A673 (cell line): Measurements from ENCODE around the gene GNAQ. TPM values are rescaled to one million over a fixed set of nuclear protein-coding genes. Genes with fewer than 3 reads are reported as not detected.

Experiments
- BruUV-seq: library from RNA; stranded (reverse); fragments of 400-500 nt; replicated peaks from 2 replicates; lab custom pipeline; 2021; lab: Mats Ljungman, UMichigan
- CTCF ChIA-PET: fragments of 300-600 bp; sonication (Branson Sonifier 250); formaldehyde crosslinking; loops from one replicate; lab custom pipeline; 2022; ENCODE audit warnings: antibody characterized with exemption; lab: Charles Lee
- POLR2A ChIA-PET: fragments of 300-600 bp; sonication (Branson Sonifier 250); formaldehyde crosslinking; loops from one replicate; lab custom pipeline; 2022; ENCODE audit warnings: antibody characterized with exemption; ENCODE audit not compliant: low non-redundant PET; lab: Charles Lee
- DNase-seq: peaks from one replicate; pipeline ENCODE4 v3.0.0-alpha.2; 2015; ENCODE audit warnings: low spot score
- H3K27ac ChIP-seq: fragments of 200-600 bp; sonication (generic); 2 replicates; pipeline ENCODE4 v1.5.1; 2016; ENCODE audit warnings: mixed run types, low read depth, mild to moderate bottlenecking, mixed read lengths, antibody characterized with exemption, low read length; ENCODE audit not compliant: poor library complexity, severe bottlenecking
- H3K27me3 ChIP-seq: fragments of 200-600 bp; sonication (generic); replicated peaks from 2 replicates; pipeline ENCODE4 v1.6.1; 2017; ENCODE audit warnings: mixed run types, low read depth, mild to moderate bottlenecking, mixed read lengths, antibody characterized with exemption, low read length; ENCODE audit not compliant: insufficient read depth, poor library complexity
- H3K36me3 ChIP-seq: fragments of 200-600 bp; sonication (generic); 2 replicates; pipeline ENCODE4 v1.6.1; 2016; ENCODE audit warnings: mixed run types, mild to moderate bottlenecking, mixed read lengths, antibody characterized with exemption, low read length; ENCODE audit not compliant: insufficient read depth, poor library complexity, severe bottlenecking
- H3K4me1 ChIP-seq: fragments of 200-600 bp; sonication (generic); 2 replicates; pipeline ENCODE4 v1.6.1; 2017; ENCODE audit warnings: mixed run types, mild to moderate bottlenecking, mixed read lengths, antibody characterized with exemption, low read length; ENCODE audit not compliant: insufficient read depth, poor library complexity, severe bottlenecking
- H3K4me3 ChIP-seq: fragments of 200-600 bp; sonication (generic); 2 replicates; pipeline ENCODE4 v1.5.1; 2016; ENCODE audit warnings: low read depth, mixed run types, mild to moderate bottlenecking, mixed read lengths, low read length; ENCODE audit not compliant: poor library complexity, severe bottlenecking
- H3K9me3 ChIP-seq: fragments of 200-600 bp; sonication (generic); 2 replicates; pipeline ENCODE4 v1.6.1; 2016; ENCODE audit warnings: mixed run types, low read depth, mild to moderate bottlenecking, mixed read lengths, antibody characterized with exemption, low read length; ENCODE audit not compliant: poor library complexity, severe bottlenecking
- EZH2 ChIP-seq: fragments of 200-600 bp; sonication (generic); IDR thresholded peaks from 2 replicates; pipeline ENCODE4 v1.6.1; 2017; ENCODE audit warnings: borderline replicate concordance, low read depth, mild to moderate bottlenecking, mixed read lengths, antibody characterized with exemption, low read length; ENCODE audit not compliant: poor library complexity, severe bottlenecking
- intact Hi-C: fragments of 100-400 bp; cut with micrococcal nuclease; formaldehyde crosslinking; loops from one replicate; pipeline ENCODE4 v1.10.0; 2022; ENCODE audit not compliant: unreplicated experiment
- total RNA-seq: library from RNA; stranded (reverse); gene quantifications from 2 replicates; pipeline ENCODE4 v1.2.3, GENCODE V29; 2021
- TF ChIP-seq, protein P1 (sequence below): fragments of 300-800, 200-600 bp; sonication (generic); conservative IDR thresholded peaks from 2 replicates; pipeline ENCODE4 v1.5.1; 2017; ENCODE audit warnings: low read depth, mild to moderate bottlenecking, antibody characterized with exemption, low read length, moderate library complexity, mixed read lengths

The GNAQ gene
- total RNA-seq, 1 experiment from 2014 or later = 69.9 TPM

DNA sequence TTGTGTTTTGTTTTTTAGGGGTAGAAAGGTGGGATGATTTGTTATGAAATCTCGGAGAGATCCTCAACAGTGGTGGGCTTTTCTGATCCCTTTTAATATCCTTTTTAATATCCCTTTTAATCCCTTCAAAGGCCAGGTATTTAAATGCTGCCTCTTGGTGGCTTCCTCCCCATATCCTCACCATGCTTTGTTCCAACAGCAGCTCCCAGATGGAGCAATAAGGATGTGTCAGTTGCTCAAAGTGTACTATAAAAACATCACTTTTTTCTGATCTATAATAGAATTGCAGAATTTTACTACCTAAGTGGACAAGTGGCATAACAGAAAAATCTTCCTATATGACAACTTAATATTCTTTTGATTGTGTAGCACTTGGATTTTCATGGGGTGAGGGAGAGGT is 160.1 kb downstream of the GNAQ start:
- H3K9me3 ChIP-seq = no peaks in the 10 kb centered on the region
- DNase-seq = no peak
- H3K27me3 ChIP-seq = no peaks in the 10 kb centered on the region
- ChIA-PET POLR2A (no interaction called here), CTCF (interaction anchor here (0.5 kb wide), 1 partner anchor 14 kb away, joined by 5 read pairs; no protein-coding TSS in a partner anchor)
- no TSS peak for BruUV-seq
- peaks cover 19% of the 10 kb centered on the region for H3K4me1 ChIP-seq
- no peak for TF ChIP-seq EZH2
- TF ChIP-seq, protein P1, sequence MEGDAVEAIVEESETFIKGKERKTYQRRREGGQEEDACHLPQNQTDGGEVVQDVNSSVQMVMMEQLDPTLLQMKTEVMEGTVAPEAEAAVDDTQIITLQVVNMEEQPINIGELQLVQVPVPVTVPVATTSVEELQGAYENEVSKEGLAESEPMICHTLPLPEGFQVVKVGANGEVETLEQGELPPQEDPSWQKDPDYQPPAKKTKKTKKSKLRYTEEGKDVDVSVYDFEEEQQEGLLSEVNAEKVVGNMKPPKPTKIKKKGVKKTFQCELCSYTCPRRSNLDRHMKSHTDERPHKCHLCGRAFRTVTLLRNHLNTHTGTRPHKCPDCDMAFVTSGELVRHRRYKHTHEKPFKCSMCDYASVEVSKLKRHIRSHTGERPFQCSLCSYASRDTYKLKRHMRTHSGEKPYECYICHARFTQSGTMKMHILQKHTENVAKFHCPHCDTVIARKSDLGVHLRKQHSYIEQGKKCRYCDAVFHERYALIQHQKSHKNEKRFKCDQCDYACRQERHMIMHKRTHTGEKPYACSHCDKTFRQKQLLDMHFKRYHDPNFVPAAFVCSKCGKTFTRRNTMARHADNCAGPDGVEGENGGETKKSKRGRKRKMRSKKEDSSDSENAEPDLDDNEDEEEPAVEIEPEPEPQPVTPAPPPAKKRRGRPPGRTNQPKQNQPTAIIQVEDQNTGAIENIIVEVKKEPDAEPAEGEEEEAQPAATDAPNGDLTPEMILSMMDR = no peak
- intact Hi-C loops = no loop called here
- H3K27ac ChIP-seq = no peak overlapping the region
- H3K36me3 ChIP-seq = no peaks in the 10 kb centered on the region
- no peak overlapping the region for H3K4me3 ChIP-seq

DNA sequence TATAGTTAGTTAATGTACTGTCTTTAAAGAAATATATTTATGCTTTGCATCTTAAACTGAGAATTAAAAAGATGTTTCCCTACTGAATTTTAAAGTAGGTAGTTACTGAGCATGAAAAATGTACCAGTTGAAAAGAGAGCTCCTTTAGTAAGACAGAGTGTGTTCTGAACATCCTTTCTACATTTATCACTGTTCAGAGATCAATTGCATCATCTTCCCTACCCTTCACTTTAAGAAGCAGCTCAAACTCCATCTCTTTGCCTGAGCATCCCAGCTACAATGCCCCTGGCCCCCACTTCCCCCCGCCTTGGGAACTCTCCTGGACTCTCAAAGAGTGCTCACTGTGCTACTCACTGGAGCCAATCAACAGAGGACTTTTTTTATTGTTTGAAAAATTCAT is 164.7 kb downstream of the GNAQ start:
- no TSS peak for BruUV-seq
- no peak overlapping the region for H3K27ac ChIP-seq
- ChIA-PET CTCF (no interaction called here), POLR2A (no interaction called here)
- TF ChIP-seq, protein P1 = no peak
- no peak for TF ChIP-seq EZH2
- H3K4me3 ChIP-seq = no peak overlapping the region
- no peak for DNase-seq
- intact Hi-C loops = loop anchor here (5.0 kb wide), 1 partner anchor 95 kb away; no protein-coding TSS in a partner anchor
- H3K36me3 ChIP-seq = peaks cover 2% of the 10 kb centered on the region
- H3K9me3 ChIP-seq = peaks cover 4% of the 10 kb centered on the region
- no peaks in the 10 kb centered on the region for H3K27me3 ChIP-seq
- no peaks in the 10 kb centered on the region for H3K4me1 ChIP-seq

DNA sequence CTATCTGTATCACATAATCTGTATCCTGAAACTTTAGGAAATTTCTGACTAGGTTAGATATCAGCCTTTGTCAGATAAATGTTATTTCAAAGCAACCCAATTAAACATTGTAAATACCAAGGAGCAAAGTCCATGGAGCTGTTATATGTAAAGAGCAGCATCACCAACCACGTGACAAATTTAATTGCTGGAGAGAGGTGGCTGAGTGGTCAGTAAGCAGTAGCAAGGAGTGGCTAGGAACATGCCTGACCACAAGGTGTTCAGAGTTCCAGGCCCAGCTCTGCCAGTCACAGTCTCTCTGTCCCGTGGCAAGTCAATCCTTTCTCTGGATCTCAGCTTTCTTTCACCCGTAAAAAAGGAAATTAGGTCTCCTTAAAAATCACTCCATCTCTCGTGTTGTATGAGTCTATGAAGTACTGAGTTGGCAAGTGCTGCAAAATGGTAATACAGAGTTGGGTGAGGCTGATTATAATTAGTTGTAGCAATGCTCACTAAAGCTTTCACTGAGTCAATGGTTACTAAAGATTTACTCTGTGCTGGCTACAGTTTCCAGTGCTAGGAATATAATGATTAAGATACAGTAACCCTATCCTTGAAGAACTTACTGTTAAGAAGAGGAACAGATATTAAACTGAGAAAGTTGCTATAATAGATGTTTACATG is 166.1 kb downstream of the GNAQ start:
- DNase-seq = no peak
- Histone ChIP-seq H3K4me3 (no peak overlapping the region), H3K27ac (no peak overlapping the region), H3K9me3 (peaks cover 4% of the 10 kb centered on the region), H3K4me1 (no peaks in the 10 kb centered on the region), H3K27me3 (no peaks in the 10 kb centered on the region), H3K36me3 (peaks cover 2% of the 10 kb centered on the region)
- ChIA-PET POLR2A (interaction anchor here (0.6 kb wide), 1 partner anchor 49 kb away, joined by 24 read pairs; no protein-coding TSS in a partner anchor), CTCF (no interaction called here)
- TF ChIP-seq, protein P1 = no peak
- no peak for TF ChIP-seq EZH2
- no TSS peak for BruUV-seq
- intact Hi-C loops = loop anchor here (5.0 kb wide), 1 partner anchor 97 kb away; no protein-coding TSS in a partner anchor
